DOHH2 (cell line): ENCODE measurements around the gene CBS.
"Not testable (repeated sequence)": the region's sequence is repeated elsewhere in the genome, so short reads cannot be mapped to it uniquely, and the experiment has no call there.

Experiments used
- EZH2phosphoT487 ChIP-seq: fragments of 200-600 bp; sonication (generic); IDR thresholded peaks from 2 replicates; pipeline ENCODE4 v1.6.1; 2017; ENCODE audit warnings: borderline replicate concordance, mild to moderate bottlenecking, antibody characterized with exemption, low read length, moderate library complexity, mixed read lengths
- TF ChIP-seq, protein P1 (sequence below): fragments of 200-600 bp; sonication (generic); IDR thresholded peaks from one replicate; pipeline ENCODE4 v1.5.1; 2014; ENCODE audit warnings: antibody characterized with exemption, mild to moderate bottlenecking, low read depth, low read length; ENCODE audit not compliant: poor library complexity, severe bottlenecking

DNA sequence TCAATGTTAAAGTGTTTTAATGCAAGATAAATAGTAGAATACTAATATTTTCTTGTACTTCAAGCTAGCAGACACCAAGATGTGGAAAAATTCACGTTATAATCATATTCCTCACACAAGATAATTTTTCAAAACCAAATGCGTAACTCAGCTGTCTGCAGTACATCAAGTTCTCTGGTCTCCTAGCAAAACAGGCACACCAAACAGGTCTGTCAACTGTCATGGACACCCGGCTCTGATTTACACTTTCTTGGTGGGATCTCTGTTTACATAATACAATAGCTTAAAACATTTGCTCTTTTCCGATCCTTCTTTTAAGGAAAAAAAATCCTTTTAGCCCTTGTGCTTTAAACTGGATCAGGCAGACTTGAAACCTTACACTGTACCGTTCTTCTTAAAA lies 26.0 kb upstream of the CBS start:
- TF ChIP-seq, protein P1, sequence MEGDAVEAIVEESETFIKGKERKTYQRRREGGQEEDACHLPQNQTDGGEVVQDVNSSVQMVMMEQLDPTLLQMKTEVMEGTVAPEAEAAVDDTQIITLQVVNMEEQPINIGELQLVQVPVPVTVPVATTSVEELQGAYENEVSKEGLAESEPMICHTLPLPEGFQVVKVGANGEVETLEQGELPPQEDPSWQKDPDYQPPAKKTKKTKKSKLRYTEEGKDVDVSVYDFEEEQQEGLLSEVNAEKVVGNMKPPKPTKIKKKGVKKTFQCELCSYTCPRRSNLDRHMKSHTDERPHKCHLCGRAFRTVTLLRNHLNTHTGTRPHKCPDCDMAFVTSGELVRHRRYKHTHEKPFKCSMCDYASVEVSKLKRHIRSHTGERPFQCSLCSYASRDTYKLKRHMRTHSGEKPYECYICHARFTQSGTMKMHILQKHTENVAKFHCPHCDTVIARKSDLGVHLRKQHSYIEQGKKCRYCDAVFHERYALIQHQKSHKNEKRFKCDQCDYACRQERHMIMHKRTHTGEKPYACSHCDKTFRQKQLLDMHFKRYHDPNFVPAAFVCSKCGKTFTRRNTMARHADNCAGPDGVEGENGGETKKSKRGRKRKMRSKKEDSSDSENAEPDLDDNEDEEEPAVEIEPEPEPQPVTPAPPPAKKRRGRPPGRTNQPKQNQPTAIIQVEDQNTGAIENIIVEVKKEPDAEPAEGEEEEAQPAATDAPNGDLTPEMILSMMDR, result not testable (repeated sequence)
- not testable (repeated sequence) for TF ChIP-seq EZH2phosphoT487
